HFF-Myc (cell line): ENCODE measurements around the gene PPP1R15A.
"Not testable (repeated sequence)": the region's sequence is repeated elsewhere in the genome, so short reads cannot be mapped to it uniquely, and the experiment has no call there.

Experiments
- DNase-seq: peaks from one replicate; pipeline ENCODE4 v3.0.0-alpha.2; 2011; ENCODE audit warnings: low read depth; ENCODE audit errors: extremely low read depth
- H3K4me3 ChIP-seq: replicated peaks from 2 replicates; pipeline ENCODE4 v1.5.1; 2011; ENCODE audit warnings: low read depth, mild to moderate bottlenecking, control low read depth, low read length
- TF ChIP-seq, protein P1 (sequence below): IDR thresholded peaks from 2 replicates; pipeline ENCODE4 v1.5.1; 2012; ENCODE audit warnings: mild to moderate bottlenecking, low read depth, low read length, control low read depth; ENCODE audit errors: missing control alignments

Gene PPP1R15A

DNA sequence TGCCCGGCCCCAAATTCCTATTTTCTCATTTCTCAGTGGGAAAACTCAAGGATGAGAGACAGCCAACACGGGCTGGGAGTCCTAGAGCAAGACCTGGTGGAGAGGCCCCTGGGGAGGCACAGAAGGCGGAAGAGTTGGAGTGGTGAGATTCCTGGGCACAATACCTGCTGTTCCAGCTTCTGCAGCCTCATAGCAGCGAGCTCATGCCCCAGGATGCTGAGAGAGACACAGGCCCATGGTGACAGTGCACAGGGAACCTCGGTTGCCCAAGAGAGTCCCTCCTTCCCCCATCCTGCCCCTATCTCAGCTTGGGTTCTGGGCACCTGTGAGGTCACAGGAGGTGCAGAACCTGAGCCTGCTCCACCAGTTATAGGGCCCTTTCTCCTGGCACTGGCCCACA, 25.0 kb downstream of the PPP1R15A start:
- H3K4me3 ChIP-seq: no peak overlapping the region
- DNase-seq: no peak
- TF ChIP-seq, protein P1, sequence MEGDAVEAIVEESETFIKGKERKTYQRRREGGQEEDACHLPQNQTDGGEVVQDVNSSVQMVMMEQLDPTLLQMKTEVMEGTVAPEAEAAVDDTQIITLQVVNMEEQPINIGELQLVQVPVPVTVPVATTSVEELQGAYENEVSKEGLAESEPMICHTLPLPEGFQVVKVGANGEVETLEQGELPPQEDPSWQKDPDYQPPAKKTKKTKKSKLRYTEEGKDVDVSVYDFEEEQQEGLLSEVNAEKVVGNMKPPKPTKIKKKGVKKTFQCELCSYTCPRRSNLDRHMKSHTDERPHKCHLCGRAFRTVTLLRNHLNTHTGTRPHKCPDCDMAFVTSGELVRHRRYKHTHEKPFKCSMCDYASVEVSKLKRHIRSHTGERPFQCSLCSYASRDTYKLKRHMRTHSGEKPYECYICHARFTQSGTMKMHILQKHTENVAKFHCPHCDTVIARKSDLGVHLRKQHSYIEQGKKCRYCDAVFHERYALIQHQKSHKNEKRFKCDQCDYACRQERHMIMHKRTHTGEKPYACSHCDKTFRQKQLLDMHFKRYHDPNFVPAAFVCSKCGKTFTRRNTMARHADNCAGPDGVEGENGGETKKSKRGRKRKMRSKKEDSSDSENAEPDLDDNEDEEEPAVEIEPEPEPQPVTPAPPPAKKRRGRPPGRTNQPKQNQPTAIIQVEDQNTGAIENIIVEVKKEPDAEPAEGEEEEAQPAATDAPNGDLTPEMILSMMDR: no peak

GRCh38 chr19:48899386-48899749, 27.1 kb downstream of the PPP1R15A start:
- H3K4me3 ChIP-seq: peak overlapping the region; percentile 61
- DNase-seq: not testable (repeated sequence)

DNA sequence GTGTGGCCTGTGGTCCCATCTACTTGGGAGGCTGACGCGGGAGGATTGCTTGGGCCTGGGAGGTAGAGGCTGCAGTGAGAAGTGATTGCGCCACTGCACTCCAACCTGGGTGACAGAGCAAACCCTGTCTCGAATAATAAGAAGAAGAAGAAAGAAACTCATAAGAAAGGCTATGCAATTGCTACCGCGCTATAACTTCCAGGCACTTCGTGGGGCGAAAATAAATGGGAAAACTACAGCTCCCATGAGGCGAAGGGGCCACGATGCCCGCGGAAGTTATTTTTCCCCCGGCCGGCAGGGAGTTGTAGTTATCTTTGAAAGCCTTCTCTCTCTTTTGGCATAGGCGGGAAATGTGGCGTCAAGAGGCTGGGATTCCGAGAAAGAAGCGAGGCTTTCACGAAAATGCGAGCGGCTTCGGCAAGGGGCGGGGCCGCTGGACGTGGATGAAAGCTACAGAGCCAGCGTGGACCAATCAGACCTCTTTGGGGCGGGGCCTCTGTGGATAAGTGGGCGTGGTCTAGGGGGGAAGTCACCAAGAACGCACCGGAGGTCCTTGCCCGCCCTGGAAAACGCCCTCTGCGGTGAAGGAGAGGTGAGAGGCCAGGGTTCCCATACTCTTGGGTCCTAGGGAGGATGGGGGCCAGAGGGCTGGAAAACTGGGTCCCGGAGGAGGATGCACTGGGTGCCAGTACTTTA, 27.7 kb downstream of the PPP1R15A start, which contains the start of gene NUCB1:
Gene NUCB1, plus strand, starts transcription at position 532 of the 696 bp plus-strand sequence. CDS start 485 bp downstream, outside the sequence.
- peak; percentile 97 for DNase-seq
- TF ChIP-seq, protein P1: no peak
- peak within 1 kb of the TSS; percentile 61 for H3K4me3 ChIP-seq

GRCh38 chr19:48900477-48901406, 28.5 kb downstream of the PPP1R15A start:
- DNase-seq: no peak
- TF ChIP-seq, protein P1: no peak
- peak overlapping the region; percentile 61 for H3K4me3 ChIP-seq

DNA sequence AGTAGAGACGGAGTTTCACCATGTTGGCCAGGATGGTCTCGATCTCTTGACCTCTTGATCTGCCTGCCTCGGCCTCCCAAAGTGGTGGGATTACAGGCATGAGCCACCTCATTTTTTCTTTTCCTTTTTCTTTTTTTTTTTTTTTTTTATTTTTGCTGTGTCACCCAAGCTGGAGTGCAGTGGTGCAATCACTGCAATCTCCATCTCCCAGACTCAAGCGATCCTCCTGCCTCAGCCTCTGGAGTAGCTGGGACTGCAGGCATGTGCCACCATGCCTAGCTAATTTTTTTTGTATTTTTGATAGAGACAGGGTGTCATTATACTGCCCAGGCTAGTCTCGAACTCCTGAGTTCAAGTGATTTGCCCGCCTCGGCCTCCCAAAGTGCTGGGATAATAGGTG, 30.1 kb downstream of the PPP1R15A start:
- DNase-seq, H3K4me3 ChIP-seq: not testable (repeated sequence)

DNA sequence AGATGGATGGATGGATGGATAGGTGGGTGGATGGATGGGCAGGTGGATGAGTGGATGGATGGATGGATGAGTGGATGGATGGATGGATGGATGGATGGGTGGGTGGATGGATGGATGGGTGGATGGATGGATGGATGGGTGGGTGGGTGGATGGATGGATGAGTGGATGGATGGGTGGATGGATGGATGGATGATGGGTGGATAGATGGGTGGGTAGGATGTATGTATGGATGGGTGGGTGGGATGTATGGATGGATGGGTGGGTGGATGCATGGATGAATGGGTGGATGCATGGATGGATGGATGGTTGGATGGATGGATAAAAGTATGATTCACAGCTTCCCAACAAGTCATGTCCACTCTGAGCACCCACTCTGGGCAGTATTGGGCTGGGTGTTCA, 31.6 kb downstream of the PPP1R15A start:
- H3K4me3 ChIP-seq, DNase-seq: not testable (repeated sequence)

GRCh38 chr19:48905664-48906063, 33.4 kb downstream of the PPP1R15A start:
- DNase-seq: no peak
- H3K4me3 ChIP-seq: no peak overlapping the region
- TF ChIP-seq, protein P1: no peak

DNA sequence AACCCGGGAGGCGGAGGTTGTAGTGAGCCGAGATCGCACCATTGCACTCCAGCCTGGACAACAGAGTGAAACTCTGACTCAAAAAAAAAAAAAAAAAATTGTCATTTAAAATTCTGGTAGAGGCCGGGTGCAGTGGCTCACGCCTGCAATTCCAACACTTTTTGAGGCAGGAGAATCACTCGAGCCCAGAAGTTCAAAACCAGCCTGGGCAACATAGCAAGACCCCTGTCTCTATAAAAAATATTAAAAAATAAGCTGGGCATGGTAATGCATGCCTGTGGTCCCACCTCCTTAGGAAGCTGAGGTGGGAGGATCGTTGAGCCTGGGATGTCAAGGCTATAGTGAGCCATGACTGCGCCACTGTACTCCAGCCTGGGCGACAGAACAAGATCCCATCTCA, 34.1 kb downstream of the PPP1R15A start:
- DNase-seq: no peak
- TF ChIP-seq, protein P1: no peak
- H3K4me3 ChIP-seq: no peak overlapping the region
